Myocyte (in vitro differentiated cells): ENCODE data around the gene CMTM7. TPM values are rescaled to one million over a fixed set of nuclear protein-coding genes. Genes with fewer than 3 reads are reported as not detected.
A peak's percentile ranks its signal among the peaks of the same experiment; 100 is the strongest.

Experiments used
- DNase-seq: peaks from one replicate; pipeline ENCODE4 v3.0.0-alpha.2; 2012; ENCODE audit warnings: low read depth
- total RNA-seq: library from RNA; depleted of rRNA; stranded (reverse); fragments of >200 nt; gene quantifications from 2 replicates; pipeline ENCODE4 v1.2.3, GENCODE V29; 2014

Gene CMTM7
- total RNA-seq, 1 donor from 2014 or later = 10.2 TPM

DNA sequence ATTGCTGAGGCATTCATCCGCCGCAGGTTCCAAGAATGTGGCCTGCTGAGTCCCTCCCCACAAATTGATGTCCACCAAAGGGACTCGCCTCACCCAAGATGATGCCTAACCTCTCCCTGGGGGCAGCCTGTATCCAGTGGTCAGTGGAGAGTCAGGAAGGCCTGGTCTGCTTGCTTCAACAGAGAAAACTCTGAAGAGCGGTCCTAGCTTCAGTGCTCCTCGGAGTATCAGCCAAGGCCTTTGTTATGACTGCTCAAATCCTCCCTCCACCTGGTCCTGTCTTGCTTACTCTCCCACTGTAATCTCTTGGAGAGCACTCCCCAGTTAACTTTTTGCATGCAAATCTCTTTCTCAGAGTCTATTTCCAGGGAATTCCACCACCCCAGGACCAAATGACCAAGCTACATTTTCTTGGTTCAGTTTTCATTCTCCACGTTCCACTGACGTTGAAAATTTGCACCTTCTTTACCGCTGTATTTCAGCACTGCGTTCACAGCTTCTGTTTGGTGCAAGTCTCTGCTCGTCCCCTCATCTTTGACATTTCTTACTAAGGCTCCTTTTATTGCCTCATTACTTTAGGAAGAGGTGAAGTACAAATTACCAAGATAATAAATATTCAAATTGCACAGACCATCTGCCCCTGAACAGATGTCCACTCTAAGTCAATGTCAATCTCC lies 22.3 kb downstream of the CMTM7 start:
- DNase-seq = no peak

DNA sequence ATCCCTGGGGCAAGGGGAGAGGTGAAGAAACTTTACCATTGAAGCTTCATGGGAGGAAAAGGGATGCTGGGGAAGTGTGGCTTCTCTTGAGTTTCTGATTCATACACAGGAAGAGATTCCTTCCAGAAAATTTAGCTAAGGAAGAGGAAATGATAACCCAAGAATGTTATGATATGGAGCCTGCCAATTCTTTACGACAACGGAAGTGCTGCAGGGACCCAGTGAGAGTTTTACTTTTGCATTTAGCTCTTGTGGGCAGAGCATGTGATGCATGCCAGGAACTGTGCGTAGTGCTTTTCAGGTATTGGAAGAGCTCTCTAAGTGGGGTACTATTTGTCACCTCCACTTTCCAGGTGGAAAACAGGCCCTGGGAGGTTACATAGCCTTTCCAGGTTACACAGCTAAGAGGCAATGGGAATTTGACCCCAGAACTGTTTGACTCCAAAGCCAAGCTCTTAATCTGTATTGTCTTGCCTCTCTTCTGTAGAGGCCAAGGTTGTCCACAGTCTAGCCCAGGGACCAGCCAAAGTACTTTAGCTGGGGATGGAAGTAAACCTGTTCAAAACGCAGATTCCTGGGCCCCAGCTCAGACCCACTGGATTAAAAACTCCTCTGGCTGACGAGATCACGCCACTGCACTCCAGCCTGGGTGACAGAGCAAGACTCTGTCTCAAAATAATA lies 23.0 kb downstream of the CMTM7 start:
- no peak for DNase-seq

DNA sequence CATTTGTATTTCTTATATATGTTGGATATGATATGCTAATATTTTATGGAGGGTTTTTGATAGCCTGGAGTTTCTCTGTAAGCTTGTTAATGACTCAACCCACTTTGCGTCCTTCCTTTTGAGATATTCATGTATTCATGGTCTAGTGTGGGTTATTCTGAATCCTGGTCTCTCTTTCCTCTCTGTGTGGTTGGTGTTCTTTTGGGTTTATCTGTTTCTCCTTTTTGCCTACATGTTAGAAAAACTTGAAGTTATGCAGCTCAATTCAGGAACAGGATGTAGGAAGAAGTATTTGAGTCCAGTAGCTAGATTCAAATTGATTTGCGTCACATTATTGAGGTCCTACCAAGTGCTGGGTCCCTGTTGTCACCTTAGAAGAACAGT lies 28.1 kb downstream of the CMTM7 start:
- DNase-seq = no peak

DNA sequence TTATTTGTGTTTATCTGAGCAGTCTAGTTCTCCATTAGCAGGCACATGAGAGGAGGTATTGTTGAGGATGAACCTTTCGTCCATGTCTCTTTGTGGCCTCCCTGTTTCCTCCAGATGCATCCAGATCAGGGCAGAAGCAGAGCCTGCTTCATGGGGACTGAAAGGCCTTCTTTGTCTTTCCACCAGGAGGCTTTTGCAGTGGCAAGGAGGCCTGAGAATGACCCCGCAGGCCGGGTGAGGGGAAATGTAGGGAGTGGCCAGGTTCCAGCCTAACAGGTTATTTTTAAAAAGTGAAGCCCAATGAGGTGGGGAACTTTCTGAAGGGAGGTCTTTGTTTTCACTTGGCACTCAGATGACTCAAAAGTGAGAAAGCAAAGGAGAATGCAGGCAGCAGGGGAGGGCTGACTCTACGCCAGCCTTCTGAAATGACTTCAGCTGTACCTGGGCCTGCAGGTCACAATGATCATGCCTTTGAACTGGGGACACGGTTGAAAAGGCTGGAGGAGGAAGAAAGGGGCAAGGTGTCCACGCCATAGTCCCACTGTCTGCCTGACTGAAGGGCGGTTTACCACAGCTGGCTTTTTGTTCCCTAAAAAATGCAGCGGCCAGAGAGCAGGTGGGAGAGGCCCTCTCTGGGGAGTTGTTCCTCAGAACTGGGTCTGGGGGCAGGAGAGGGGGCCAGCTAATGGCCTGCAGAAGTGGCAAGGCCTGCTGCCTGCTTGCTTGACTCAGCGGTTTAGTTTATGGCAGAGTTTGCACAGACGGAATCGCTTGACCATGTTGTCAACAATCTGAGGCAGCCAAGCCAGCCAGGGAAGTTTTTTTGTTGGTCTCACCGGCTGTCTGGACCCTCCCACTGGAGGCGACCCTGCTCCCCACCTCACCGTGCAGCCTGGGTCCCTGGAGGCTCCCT lies 28.7 kb downstream of the CMTM7 start:
- DNase-seq = peak; percentile 51

DNA sequence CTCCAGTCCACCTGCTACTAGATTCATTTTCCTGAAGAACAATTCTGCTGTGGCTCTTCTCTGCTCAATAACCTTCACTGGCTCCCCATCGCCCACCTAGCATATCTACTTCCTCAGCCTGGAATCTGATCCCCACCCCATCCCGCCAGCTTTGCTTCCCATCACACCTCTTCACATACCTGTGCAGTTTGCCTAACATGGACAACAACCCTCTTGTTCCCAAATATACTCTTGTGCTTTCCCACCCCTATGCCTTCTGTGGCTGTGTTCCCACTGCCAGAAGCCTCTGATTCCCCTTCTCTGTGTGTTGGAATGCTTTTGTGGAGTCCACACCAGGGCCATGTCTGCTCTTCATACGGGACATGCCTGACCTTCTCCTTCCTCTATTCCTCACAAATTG lies 29.5 kb downstream of the CMTM7 start:
- DNase-seq = no peak

DNA sequence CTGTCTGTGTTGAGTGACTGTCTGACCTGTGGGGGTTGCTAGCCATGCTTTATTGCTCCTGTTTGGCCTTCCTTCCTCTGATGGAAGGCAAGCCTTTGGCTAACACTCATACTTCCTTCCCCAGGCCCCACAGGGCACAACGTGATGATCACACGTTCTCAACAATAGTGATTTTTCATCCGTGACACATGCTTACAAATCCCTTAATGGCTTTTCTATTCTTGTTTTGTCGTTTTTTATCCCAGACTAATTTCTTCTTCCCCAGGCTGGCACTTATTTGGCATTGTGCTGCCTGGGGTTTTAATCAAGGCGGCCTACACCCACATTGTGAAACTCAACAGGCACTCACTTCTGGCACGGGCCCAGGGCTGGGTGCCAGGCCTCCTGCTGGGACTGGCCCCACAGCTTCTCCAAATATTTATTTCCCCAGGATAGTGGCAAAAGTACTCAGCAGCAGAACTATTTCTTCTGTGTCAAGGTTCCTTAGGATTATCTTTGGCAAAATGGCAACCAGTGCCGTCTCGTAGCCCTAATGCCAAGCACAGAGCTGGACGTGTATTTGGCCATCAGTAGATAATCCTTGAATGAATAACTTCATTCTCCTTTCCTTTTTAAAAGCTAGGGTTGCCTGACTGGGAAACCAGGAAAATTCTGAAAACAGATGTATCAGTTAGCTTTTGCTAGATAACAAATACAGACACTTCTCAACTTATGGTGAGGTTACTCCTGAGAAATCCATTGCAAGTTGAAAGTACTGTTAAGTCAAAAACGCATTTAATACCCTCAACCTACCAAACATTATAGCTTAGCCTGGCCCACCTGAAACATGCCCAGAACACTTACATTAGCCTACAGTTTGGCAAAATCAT lies 30.6 kb downstream of the CMTM7 start:
- DNase-seq = peak; percentile 94

DNA sequence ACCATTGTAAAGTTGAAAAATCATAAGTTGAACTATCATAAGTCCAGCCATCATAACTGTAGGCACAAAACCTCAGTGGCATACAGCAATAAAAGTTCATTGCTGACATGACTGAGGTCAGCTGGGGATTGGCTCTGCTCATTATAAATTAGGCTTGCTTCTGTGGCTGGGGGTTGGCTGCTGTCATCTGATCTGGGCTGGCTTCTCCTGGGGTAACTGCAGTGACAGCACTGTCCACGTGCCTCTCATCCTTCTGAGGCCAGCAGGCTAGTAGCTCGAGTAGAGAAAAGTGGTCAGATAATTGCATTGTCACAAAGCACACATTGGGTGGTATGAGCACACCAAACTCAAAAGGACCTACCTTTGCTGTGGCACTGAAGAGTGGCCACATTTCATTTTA lies 31.3 kb downstream of the CMTM7 start:
- peak; percentile 83 for DNase-seq

DNA sequence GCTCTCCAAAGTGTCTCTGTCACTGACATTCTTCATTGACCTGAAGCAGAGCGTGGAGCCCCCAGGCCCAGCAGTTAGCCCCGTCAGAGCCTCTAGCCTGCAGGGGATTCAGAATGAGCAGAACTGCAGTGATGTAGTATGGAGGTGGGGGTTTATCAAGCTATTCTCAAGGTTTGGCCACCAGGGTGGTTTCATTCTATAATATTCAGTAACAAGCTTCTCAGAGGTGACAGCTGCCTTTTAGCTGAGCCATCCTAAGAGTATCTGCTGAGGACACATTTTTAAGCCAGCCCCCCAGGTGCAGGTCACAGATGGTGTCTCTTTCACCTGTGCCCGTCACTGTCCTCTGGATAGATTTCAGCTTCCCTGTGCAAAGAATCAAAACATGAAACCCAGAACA lies 31.9 kb downstream of the CMTM7 start:
- no peak for DNase-seq

DNA sequence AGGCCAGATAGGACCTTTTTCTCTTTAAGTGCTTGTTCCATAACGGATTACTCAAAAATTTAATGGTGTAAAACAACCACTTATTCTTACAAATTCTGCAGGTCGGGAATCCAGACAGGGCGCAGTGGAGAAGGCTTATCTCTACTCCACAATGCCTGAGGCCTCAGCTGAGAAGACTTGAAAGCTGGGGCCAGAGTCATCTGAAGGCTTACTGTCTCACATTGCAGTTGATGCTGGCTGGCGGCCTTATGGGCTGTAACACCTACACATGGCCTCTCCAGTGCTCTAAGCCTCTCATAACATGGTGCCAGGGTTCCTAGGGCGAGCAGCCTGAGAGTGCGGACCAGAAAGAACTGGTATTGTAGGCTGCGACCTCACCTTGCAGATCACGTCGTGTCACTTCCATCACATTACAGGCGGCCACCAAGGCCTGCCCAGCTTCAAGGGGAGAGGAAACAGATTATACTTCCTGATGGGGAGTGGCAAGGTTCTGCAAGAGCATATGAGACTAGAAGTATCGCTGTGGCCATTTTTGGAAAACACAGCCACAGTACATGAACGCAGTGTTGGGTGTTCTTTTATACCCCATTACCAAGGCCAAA lies 32.4 kb downstream of the CMTM7 start:
- no peak for DNase-seq

DNA sequence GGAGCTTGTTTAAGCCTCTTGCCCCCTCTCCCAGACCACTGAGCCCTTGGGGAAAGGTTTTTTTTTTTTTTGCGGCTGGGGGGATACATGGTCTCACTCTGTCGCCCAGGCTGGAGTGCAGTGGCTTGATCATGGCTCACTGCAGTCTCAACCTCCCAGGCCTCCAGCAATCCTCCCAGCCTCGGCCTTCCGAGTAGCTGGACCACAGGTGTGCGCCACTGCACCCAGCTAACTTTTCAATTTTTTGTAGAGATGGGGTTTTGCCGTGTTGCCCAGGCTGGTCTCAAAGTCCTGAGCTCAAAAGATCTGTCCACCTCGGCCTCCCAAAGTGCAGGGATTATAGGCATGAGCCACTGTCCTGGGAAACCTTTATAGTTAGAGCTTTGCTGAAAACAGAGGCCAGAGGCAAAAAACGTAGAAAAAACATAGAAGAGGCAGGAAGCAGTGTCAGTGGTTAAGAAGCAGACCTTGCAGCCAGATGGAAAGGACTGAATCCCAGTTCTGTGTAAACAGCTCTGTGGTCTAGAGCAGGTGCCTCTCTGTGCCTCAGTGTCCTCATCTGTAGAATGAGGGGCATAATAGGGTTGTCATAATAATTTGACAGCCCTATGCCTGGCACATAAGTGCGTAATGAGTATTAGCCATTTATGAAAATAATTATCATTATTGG lies 33.1 kb downstream of the CMTM7 start:
- no peak for DNase-seq

DNA sequence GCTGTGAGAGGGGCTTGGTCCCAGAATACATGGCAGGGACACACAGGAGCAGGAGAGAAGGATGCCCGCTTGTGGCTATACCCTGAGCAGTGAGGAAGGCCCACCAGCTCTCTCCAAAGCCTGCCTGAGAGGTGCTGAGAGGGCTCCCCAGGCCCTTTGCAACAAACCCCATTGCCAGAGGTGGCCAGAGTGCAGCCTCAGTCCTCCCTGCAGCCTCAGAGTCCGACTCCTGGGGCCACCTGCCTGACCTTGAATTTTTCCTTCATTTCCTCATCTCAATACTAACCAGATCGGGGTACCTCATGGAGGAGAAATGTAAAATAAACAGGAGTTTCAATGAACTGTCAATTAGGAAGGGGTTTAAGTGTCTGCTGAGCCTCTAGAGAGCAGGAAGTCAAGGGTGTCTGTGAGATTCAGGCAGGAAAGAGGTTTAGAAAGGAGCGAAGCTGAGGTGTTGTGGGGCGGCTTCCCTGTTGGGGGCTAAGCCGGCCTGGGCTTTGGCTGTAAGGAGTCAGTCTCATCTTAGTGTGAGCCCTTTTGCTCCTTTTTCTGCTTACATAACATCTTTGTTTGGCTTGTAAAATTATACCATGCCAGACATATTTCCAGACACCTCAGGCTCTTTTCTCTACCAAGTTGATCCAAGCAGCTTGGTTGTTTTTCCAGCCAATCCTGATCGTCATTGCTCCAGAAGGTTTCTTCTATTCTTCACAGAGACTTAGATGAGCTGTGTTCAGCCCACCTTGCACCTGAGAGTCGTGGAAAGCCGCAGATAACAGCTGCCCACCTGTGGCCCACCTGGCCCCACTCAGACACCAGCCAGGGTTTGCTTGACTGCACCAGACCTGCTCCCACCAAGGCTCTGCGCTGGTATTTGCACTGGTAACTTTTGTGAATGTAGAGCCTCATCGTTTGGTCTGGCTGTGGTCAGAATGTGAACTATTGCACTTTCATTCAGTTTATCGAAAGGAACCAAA lies 36.7 kb downstream of the CMTM7 start:
- DNase-seq = no peak

DNA sequence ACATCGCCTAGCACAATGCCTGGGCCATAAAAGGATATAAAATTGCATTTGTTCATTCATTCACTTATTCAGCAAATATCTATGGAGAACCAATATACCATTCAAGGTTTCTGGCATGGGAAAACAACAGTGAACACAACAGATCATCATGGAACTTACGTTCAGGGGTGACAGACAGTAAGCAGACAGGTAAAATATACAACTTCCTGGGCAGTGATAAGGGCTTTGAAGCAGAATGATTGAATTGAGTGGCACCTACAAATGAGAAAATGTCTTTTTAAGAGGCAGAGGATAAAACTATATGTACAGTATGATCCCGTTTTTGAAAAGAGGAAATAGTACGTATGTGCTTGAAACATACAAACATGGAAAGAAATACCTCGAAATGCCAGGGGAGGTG lies 39.2 kb downstream of the CMTM7 start:
- no peak for DNase-seq

DNA sequence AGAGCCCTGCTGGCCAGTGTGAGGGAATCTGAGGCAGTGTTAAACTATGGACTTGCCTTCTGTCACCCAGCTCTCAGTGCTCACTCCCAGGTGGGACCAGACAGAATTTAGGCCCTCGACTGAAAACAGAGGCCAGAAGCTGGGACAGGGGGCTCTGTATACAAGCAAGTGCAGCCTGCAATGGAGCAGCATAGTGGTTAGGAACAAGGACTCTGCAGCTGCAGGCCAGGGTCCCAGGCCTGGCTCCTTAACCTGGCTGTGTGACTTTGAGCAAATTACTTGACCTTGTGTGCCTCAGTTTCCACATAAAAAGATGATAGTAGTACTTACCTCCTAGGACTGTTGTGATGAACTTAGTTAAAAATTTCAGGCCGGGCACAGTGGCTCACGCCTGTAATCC lies 39.8 kb downstream of the CMTM7 start:
- DNase-seq = no peak

DNA sequence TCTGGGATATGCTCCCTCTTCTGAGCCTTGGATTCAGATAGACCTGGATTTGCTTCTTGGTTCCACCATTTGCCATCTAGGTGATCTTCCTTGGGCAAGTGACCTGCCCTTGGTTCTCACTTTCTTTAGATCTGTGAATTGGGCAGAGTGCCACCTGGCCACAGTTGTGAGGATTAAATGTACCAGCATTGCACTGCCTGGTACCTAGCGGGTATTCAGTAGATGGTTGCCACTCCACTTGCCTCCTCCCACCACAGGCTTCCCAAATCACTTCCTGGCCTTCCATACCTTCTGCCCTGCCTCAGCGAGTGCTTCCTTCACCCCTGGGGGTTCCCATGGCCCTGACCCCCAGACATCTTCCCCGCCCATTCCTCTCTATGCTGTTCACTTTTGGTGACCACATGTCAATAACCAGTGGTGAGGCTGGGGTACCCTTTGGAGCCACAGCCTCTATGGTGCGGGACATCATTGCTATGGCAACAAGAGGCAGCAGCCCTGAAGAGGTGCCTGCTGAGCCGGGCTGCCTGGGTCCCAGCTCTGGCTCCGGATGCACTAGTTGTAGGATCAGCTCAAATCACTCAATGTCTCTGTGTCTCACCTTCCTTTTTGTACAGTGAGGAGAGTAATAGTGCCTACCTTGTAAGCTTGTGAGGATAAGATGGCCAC lies 40.5 kb downstream of the CMTM7 start:
- no peak for DNase-seq

DNA sequence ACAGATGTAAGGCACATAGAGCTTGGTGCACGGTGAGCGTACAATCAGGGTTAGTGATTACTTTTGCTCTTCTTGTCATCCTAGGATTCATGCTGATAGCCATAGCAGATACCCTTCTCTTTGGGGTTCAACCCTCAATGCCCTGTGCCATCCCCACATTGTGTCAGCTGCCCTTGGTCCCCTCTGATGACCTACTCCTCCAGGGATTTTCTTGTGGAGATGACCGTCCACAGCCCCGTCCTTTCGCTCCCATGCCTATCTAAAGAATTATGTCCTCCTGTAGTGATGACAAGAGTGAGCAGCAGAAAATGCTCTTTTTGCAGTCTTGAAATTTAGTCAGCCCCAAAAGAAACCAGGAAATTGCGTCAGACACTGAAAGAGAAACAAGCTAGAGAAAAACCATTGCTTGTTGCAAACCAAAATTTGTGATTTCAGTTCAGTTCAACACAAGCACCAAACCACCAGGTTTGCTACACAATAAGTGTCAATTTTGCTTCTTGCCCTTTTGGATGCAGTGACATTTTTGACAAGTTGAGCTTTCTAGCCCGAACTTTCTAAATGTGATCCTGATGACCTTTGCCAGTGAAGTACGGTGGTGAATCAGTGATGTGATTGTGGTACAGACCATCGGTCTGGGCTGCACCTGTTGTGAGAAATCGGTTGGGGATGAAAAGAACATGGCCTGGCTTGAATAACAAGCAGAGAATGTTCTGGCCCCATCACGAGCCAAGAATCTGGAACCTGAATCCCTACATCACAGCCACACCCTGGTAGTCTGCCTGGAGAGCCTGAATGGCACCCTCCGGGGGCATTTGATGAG lies 41.3 kb downstream of the CMTM7 start:
- DNase-seq = peak; percentile 88

DNA sequence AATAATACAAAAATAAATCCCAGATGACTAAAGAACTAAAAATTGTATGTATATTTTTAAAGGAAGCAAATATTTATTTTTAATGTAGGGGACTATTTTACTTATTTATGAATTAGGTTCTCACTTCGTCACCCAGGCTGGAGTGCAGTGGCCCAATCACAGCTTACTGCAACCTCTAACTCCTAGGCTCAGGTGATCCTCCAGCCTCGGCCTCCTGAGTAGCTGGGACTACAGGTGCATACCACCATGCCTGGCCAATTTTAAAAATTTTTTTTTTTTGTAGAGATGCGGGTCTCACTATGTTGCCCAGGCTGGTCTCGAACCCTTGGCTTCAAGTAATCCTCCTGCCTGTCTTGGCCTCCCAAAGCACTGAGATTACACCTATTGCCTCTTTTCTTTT lies 42.6 kb downstream of the CMTM7 start:
- DNase-seq = no peak
